Kidney epithelial cell (primary cell): ENCODE data around the gene CCDC178. TPM values are rescaled to one million over a fixed set of nuclear protein-coding genes. Genes with fewer than 3 reads are reported as not detected.
A peak's percentile ranks its signal among the peaks of the same experiment; 100 is the strongest.

ENCODE experiments used
- DNase-seq: peaks from one replicate; pipeline ENCODE4 v3.0.0-alpha.2; 2010; ENCODE audit warnings: low read depth
- H3K27me3 ChIP-seq: 2 replicates; pipeline ENCODE4 v1.6.0; 2011; ENCODE audit warnings: low read length; ENCODE audit not compliant: control insufficient read depth, insufficient read depth
- H3K36me3 ChIP-seq: 2 replicates; pipeline ENCODE4 v1.5.1; 2011; ENCODE audit warnings: low read length; ENCODE audit not compliant: control insufficient read depth, insufficient read depth
- H3K4me3 ChIP-seq: 2 replicates; pipeline ENCODE4 v1.5.1; 2011; ENCODE audit warnings: low read depth, mild to moderate bottlenecking, control low read depth, low read length
- total RNA-seq: library from RNA; depleted of rRNA; stranded (reverse); fragments of >200 nt; gene quantifications from 2 replicates; pipeline ENCODE4 v1.2.3, GENCODE V29; 2015
- TF ChIP-seq, protein P1 (sequence below): IDR thresholded peaks from 2 replicates; pipeline ENCODE4 v1.5.1; 2011; ENCODE audit warnings: mild to moderate bottlenecking, moderate library complexity, low read length, control low read depth, inconsistent platforms; ENCODE audit not compliant: insufficient read depth, poor library complexity, severe bottlenecking

CCDC178 gene
- total RNA-seq, 1 donor from 2014 or later = 0.08 TPM

DNA sequence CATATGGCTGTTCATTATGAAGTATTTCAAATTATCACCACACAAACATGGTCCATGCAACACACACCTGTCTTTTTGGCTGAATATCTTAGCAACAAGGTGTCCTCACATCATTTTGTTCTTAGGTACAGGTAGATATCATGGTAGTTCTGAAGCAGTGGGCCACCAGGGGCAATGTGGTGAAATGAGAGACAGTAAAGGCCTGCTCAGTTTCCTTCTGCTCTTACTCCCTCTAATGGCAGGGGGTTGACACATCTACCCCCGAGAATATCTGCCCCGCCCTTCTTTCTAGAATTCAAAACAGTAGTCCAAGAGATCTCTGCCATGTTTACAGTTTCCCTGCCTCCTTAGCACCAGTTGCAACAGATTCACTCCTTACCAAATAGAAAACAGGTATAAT, 520.7 kb downstream of the CCDC178 start:
- H3K36me3 ChIP-seq = no peaks in the 10 kb centered on the region
- H3K27me3 ChIP-seq = no peaks in the 10 kb centered on the region
- TF ChIP-seq, protein P1, sequence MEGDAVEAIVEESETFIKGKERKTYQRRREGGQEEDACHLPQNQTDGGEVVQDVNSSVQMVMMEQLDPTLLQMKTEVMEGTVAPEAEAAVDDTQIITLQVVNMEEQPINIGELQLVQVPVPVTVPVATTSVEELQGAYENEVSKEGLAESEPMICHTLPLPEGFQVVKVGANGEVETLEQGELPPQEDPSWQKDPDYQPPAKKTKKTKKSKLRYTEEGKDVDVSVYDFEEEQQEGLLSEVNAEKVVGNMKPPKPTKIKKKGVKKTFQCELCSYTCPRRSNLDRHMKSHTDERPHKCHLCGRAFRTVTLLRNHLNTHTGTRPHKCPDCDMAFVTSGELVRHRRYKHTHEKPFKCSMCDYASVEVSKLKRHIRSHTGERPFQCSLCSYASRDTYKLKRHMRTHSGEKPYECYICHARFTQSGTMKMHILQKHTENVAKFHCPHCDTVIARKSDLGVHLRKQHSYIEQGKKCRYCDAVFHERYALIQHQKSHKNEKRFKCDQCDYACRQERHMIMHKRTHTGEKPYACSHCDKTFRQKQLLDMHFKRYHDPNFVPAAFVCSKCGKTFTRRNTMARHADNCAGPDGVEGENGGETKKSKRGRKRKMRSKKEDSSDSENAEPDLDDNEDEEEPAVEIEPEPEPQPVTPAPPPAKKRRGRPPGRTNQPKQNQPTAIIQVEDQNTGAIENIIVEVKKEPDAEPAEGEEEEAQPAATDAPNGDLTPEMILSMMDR = peak; percentile 85
- H3K4me3 ChIP-seq = no peak overlapping the region
- no peak for DNase-seq

DNA sequence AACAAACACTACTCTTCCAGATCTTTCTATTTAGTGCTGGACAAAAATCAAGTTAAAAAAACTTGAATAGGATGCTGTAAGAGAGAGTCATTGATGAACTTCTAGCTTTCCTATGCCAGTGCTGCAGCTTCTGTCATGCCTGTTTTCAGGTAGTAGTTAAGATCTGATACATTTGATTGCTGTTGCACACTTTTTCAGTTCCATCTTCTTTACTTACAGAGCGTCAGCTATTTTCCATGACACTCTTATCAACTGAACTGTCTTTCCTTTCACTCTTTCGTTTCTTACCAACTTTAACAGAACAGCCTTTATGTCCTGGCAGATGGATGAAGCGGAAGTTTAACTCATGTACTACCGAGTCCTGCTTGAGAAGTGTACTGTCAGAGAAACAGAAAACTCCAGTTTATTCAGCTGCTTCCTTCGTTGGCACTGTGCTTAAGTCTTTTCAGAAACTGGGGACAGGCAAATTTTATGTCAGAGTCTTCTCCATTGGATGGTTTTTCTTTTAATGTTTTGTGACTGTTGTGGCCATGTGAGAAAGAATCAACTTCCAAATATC, 521.8 kb downstream of the CCDC178 start:
- Histone ChIP-seq H3K4me3 (no peak overlapping the region), H3K27me3 (no peaks in the 10 kb centered on the region), H3K36me3 (no peaks in the 10 kb centered on the region)
- no peak for DNase-seq
- TF ChIP-seq, protein P1 = no peak

DNA sequence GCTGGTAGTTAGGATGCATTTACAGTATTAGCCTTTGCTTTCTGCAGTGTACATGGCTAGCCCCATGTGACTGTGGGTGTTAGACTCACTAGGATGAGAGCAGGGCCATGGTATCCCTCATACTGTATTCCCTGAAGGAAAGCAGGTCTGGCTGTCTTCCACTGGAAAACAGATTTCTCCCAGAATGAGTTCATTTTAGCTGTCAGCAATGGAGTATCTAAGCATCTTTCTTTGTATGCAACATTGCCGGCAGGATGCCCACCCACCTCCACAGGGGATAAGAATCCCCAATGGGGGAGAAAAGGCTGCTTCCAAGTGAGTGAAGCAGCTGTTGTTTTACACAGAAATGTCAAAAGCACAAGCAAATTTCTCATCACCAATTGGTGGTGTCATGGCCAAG, 525.0 kb downstream of the CCDC178 start:
- TF ChIP-seq, protein P1 = no peak
- Histone ChIP-seq H3K36me3 (no peaks in the 10 kb centered on the region), H3K4me3 (no peak overlapping the region), H3K27me3 (no peaks in the 10 kb centered on the region)
- no peak for DNase-seq

DNA sequence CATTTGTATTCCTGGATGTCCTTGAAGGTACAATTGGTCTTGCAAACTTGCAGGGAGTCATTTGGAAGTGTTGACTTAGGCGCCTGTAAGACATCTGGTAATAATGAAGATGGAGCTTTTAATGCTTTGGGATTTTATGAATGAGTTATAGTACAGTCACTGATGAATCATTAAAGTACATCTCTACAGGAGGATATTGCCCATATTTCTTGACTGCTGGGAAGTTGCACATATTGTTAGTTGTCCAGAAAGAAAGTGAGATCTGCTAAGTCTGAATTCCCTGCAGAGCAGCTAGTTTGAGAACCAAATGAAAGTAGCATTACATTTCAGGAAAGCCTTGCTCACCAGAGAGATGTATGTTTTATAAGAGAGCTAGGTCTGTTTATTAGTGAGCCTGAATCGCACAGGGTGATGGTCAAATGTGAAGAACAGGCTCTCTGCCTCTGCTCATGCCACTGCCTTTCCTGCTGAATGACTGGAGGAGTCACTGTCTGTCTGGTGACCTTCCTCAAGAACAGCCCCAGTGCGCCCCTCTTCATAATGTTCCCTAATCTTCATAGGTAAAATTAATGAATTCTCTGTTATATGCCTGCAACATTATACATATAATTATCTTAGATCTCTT, 528.7 kb downstream of the CCDC178 start:
- Histone ChIP-seq H3K27me3 (no peaks in the 10 kb centered on the region), H3K4me3 (no peak overlapping the region), H3K36me3 (no peaks in the 10 kb centered on the region)
- no peak for DNase-seq
- TF ChIP-seq, protein P1 = no peak

DNA sequence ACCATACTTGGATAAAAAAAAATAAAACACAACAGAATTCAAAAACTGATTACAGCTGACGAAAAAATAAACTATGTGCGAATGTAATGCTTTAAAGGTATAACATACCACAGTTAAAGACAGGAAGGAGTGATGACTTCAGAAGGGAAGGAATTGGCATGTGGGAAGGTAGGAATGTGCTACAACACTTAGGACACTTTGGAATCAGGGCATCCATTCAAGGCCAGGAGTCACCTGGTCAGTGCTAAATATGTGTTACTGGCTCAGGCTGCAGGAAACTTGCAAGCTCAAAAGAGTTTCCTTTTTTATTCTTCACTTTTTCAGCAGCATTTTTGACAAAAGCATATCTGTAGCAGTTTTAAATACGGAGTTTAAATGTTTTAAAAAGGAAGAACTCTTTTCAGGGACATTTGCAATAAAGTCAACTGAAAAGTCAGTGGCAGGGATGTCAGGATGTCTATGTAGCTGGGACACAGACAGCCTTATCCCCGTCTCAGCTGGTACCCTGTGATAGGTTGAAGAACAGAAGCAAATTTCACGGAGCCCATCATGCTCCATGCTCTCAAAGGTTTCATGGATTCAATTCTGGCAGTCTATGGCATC, 529.7 kb downstream of the CCDC178 start:
- Histone ChIP-seq H3K36me3 (no peaks in the 10 kb centered on the region), H3K27me3 (no peaks in the 10 kb centered on the region), H3K4me3 (no peak overlapping the region)
- TF ChIP-seq, protein P1 = no peak
- peak; percentile 28 for DNase-seq
